Measurements from ENCODE around the gene GBP5. TPM values are rescaled to one million over a fixed set of nuclear protein-coding genes. Genes with fewer than 3 reads are reported as not detected.
"Not testable (repeated sequence)": the region's sequence is repeated elsewhere in the genome, so short reads cannot be mapped to it uniquely, and the experiment has no call there.

GBP5 gene
- total and polyA plus RNA-seq, 4 experiments from 2014 or later: 37.9 to 124 (median 77.7) TPM

DNA sequence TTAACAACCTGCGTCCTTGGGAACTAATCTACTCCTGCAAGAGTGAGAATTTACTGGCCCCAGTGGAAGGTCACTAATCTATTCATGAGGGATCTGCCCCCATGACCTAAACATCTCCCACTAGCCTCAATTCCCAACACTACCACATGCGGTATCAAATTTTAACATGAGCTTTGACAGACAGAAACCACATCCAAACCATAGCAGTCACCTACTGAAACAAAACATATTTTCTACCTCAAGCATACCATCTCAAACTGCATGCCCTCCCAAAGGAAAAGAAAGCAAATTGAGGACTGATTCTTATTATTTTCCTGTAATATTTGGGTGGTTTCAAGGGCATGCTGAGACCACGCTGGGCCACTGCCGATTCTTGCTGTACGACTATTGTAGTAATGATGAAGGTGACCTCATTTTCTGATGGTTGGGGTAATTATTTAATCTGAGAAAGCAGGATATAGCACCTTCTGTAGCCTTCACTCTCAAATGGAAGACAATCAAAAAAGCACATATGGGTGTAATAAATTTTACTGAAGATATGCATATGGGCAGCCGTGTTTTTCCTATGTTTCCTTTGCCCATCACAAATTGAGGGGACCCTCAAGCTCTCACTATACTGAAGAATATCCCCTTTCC, 13.2 kb upstream of the GBP5 start:
- H3K27me3 Mint-ChIP-seq: no peaks in the 10 kb centered on the region
- POLR2A ChIA-PET (ENCODE audit: partially characterized antibody): interaction anchor here (0.7 to 5.3 kb wide), 16 partner anchors 10 to 325 kb away, joined by 3 to 86 read pairs (median 6); partner anchors contain the start of genes GBP2, GBP4 and GBP5
- H3K27ac Mint-ChIP-seq: peak overlapping the region; percentile 83 to 96 (median 94)
- Histone ChIP-seq H3K27me3 (ENCODE audit: insufficient read depth, low read length) (no peaks in the 10 kb centered on the region), H3K4me1 (ENCODE audit: insufficient read depth, low read length) (peaks cover 75% of the 10 kb centered on the region), H3K36me3 (ENCODE audit: insufficient read depth, low read length) (no peaks in the 10 kb centered on the region), H3K27ac (ENCODE audit: low read depth, low read length) (peak overlapping the region; percentile 61), H3K9me3 (ENCODE audit: control insufficient read depth in 1 of 2, low read length in 2 of 2) (no peaks in the 10 kb centered on the region), H3K4me3 (ENCODE audit: low read length in 2 of 2) (peak overlapping the region in 1 of 2 donors; percentile 14)
- intact Hi-C loops (cut with micrococcal nuclease): no loop called here
- peaks cover 0 to 4% (median 0%) of the 10 kb centered on the region in 8 donors for H3K9me3 Mint-ChIP-seq
- H3K4me3 Mint-ChIP-seq: peak overlapping the region in 7 of 8 donors; percentile 30 to 78 (median 76)
- H3K4me1 Mint-ChIP-seq: peaks cover 66 to 84% (median 76%) of the 10 kb centered on the region in 4 donors
- peak in 2 of 5 donors; percentile 15 to 24 for DNase-seq
- peaks cover 3 to 20% of the 10 kb centered on the region in 2 donors for H3K36me3 Mint-ChIP-seq
- CTCF ChIA-PET (ENCODE audit: partially characterized antibody): interaction anchor here (0.9 to 3.8 kb wide), 12 partner anchors 9 to 286 kb away, joined by 3 to 17 read pairs (median 5); partner anchors contain the start of gene GBP4

DNA sequence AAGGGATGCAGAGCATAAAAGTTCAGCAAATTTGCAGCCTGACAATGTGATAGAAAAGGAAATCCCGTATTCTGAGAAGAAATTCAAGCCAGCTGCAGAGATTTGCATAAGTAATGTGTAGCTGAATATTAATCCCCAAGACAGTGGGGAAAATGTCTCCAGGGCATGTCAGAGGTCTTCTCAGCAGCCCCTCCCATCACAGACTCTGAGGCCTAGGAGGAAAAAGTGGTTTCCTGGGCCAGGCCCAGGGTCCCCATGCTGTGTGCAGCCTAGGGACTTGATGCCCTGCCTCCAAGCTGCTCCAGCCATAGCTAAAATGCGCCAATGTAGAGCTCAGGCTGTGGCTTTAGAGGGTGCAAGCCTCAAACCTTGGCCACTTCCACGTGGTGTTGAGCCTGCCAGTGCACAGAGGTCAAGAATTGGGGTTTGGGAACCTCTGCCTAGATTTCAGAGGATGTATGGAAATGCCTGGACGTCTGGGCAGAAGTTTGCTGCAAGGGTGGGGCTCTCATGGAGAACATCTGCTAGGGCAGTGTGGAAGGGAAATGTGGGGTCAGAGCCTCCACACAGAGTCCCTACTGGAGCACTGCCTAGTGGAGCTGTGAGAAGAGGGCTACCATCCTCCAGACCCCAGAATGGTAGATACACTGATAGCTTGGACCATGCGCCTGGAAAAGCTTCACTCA, 11.6 kb upstream of the GBP5 start:
- intact Hi-C loops (cut with micrococcal nuclease); H3K36me3 ChIP-seq (ENCODE audit: insufficient read depth, low read length); DNase-seq; H3K27me3 ChIP-seq (ENCODE audit: insufficient read depth, low read length); H3K4me3 ChIP-seq (ENCODE audit: low read length in 2 of 2); H3K9me3 ChIP-seq (ENCODE audit: control insufficient read depth in 1 of 2, low read length in 2 of 2); H3K9me3 Mint-ChIP-seq; H3K27ac ChIP-seq (ENCODE audit: low read depth, low read length); H3K27me3 Mint-ChIP-seq: not testable (repeated sequence)
- POLR2A ChIA-PET (ENCODE audit: partially characterized antibody): interaction anchor here (0.9 to 5.3 kb wide), 5 partner anchors 10 to 283 kb away, joined by 3 to 86 read pairs (median 21); partner anchors contain the start of genes GBP4 and GBP5
- Mint-ChIP-seq H3K27ac (peak overlapping the region in 4 of 7 donors; percentile 44 to 94 (median 59)), H3K4me1 (peaks cover 71 to 88% (median 81%) of the 10 kb centered on the region in 4 donors), H3K36me3 (peaks cover 3 to 19% of the 10 kb centered on the region in 2 donors), H3K4me3 (peak overlapping the region in 1 of 8 donors; percentile 50)
- CTCF ChIA-PET (ENCODE audit: partially characterized antibody): interaction anchor here (0.7 to 3.8 kb wide), 4 partner anchors 11 to 300 kb away, joined by 3 to 17 read pairs (median 5); partner anchors contain the start of gene GBP5
- peaks cover 89% of the 10 kb centered on the region for H3K4me1 ChIP-seq (ENCODE audit: insufficient read depth, low read length)

DNA sequence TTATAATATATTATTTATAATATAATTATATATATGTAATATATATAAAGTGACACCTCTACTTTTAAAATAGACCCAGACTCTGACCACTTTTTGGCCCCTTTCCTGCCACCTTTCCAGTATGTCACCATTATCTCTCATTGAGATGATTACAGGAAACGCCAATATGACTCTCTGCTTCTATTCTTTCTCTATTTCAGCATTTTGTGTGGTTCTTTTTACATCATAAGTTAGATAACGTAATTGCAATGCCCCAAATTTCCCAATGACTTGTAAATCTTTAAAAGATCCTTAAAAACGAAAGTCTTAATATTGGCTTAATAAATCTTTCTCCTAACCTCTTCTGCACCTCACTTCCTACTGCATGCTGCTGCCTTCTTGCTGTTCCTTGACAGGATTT, 8.1 kb upstream of the GBP5 start:
- intact Hi-C loops (cut with micrococcal nuclease): no loop called here
- H3K27ac ChIP-seq (ENCODE audit: low read depth, low read length): peak overlapping the region; percentile 9
- no peaks in the 10 kb centered on the region for H3K36me3 ChIP-seq (ENCODE audit: insufficient read depth, low read length)
- no peak for DNase-seq
- H3K9me3 ChIP-seq (ENCODE audit: control insufficient read depth in 1 of 2, low read length in 2 of 2): no peaks in the 10 kb centered on the region
- CTCF ChIA-PET (ENCODE audit: partially characterized antibody): interaction anchor here (0.5 to 1.5 kb wide), 5 partner anchors 8 to 210 kb away, joined by 3 to 5 read pairs (median 4); partner anchors contain the start of gene GBP5
- no peaks in the 10 kb centered on the region for H3K27me3 Mint-ChIP-seq
- peak overlapping the region in 5 of 8 donors; percentile 0 to 72 (median 8) for H3K4me3 Mint-ChIP-seq
- no peak overlapping the region for H3K4me3 ChIP-seq (ENCODE audit: low read length in 2 of 2)
- H3K27me3 ChIP-seq (ENCODE audit: insufficient read depth, low read length): no peaks in the 10 kb centered on the region
- peaks cover 89% of the 10 kb centered on the region for H3K4me1 ChIP-seq (ENCODE audit: insufficient read depth, low read length)
- peaks cover 0 to 5% (median under 1%) of the 10 kb centered on the region in 8 donors for H3K9me3 Mint-ChIP-seq
- H3K4me1 Mint-ChIP-seq: peaks cover 66 to 87% (median 81%) of the 10 kb centered on the region in 4 donors
- POLR2A ChIA-PET (ENCODE audit: partially characterized antibody): interaction anchor here (1.2 to 1.8 kb wide), 6 partner anchors 8 to 215 kb away, joined by 3 to 7 read pairs (median 4); partner anchors contain the start of gene GBP1
- peak overlapping the region; percentile 6 to 87 (median 61) for H3K27ac Mint-ChIP-seq
- peaks cover 5 to 11% of the 10 kb centered on the region in 2 donors for H3K36me3 Mint-ChIP-seq

DNA sequence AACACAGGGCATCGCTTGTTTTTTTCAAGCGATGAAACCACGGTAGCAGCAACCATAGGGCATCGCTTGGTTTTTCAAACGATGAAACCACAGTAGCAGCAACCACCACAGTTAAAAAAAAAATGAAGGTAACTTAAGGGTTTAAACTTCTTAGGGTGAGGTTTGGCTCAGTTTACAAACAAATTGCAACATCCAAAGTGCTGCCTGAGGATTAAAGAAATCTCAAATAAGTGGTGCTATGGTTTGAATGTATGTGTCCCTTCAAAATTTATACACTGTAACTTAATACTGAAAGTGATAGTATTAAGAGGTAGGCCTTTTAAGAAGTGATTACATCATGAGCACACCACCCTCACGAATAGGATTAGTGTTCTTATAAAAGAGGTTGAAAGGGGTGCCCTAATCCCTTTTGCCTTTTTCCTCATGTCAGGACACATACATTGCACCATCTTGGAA, 6.4 kb upstream of the GBP5 start:
- POLR2A ChIA-PET (ENCODE audit: partially characterized antibody): interaction anchor here (0.8 to 9.4 kb wide), 5 partner anchors 6 to 78 kb away, joined by 3 to 86 read pairs (median 5); no protein-coding TSS in a partner anchor
- peaks cover 71 to 89% (median 81%) of the 10 kb centered on the region in 4 donors for H3K4me1 Mint-ChIP-seq
- peak; percentile 47 to 71 (median 67) for DNase-seq
- peak overlapping the region; percentile 75 for H3K27ac ChIP-seq (ENCODE audit: low read depth, low read length)
- intact Hi-C loops (cut with micrococcal nuclease): loop anchor here (1.0 to 10.0 kb wide), 5 partner anchors 8 to 326 kb away; partner anchors contain the start of gene GBP1
- H3K36me3 Mint-ChIP-seq: peaks cover 6 to 7% of the 10 kb centered on the region in 2 donors
- peak overlapping the region; percentile 21 to 86 (median 70) for H3K4me3 Mint-ChIP-seq
- no peaks in the 10 kb centered on the region for H3K27me3 ChIP-seq (ENCODE audit: insufficient read depth, low read length)
- peak overlapping the region in 1 of 2 donors; percentile 22 for H3K4me3 ChIP-seq (ENCODE audit: low read length in 2 of 2)
- H3K27me3 Mint-ChIP-seq: no peaks in the 10 kb centered on the region
- peaks cover 0 to 5% (median under 1%) of the 10 kb centered on the region in 8 donors for H3K9me3 Mint-ChIP-seq
- H3K4me1 ChIP-seq (ENCODE audit: insufficient read depth, low read length): peaks cover 89% of the 10 kb centered on the region
- H3K9me3 ChIP-seq (ENCODE audit: control insufficient read depth in 1 of 2, low read length in 2 of 2): no peaks in the 10 kb centered on the region
- CTCF ChIA-PET (ENCODE audit: partially characterized antibody): interaction anchor here (0.6 to 6.9 kb wide), 5 partner anchors 31 to 305 kb away, joined by 3 to 73 read pairs (median 4); no protein-coding TSS in a partner anchor
- H3K27ac Mint-ChIP-seq: peak overlapping the region; percentile 90 to 99 (median 96)
- no peaks in the 10 kb centered on the region for H3K36me3 ChIP-seq (ENCODE audit: insufficient read depth, low read length)

DNA sequence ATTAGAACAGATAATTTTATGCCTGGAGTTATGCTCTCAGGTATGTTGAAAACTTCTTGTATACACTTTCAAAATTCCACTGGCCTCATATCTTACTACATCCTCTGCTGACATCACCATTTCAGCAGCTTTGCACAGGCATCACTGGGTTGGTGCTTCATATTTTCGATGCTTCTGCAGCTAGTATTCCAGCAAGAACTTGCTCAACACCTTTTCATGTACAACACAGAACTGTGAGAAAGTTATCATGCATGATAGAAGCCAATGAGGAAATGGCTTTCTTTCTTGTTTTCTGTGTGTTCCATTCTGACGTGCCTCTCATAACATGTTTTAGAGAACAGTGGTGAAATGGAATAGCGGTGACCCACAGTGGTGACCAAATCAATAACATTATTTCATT, 5.1 kb upstream of the GBP5 start:
- ChIA-PET CTCF (ENCODE audit: partially characterized antibody) (interaction anchor here (1.0 to 6.9 kb wide), 11 partner anchors 8 to 304 kb away, joined by 3 to 73 read pairs (median 5); no protein-coding TSS in a partner anchor), POLR2A (ENCODE audit: partially characterized antibody) (interaction anchor here (1.0 to 9.4 kb wide), 6 partner anchors 7 to 81 kb away, joined by 3 to 86 read pairs (median 20); no protein-coding TSS in a partner anchor)
- H3K27me3 Mint-ChIP-seq: no peaks in the 10 kb centered on the region
- Histone ChIP-seq H3K27ac (ENCODE audit: low read depth, low read length) (peak overlapping the region; percentile 75), H3K9me3 (ENCODE audit: control insufficient read depth in 1 of 2, low read length in 2 of 2) (no peaks in the 10 kb centered on the region), H3K4me1 (ENCODE audit: insufficient read depth, low read length) (peaks cover 84% of the 10 kb centered on the region), H3K36me3 (ENCODE audit: insufficient read depth, low read length) (no peaks in the 10 kb centered on the region), H3K4me3 (ENCODE audit: low read length in 2 of 2) (no peak overlapping the region), H3K27me3 (ENCODE audit: insufficient read depth, low read length) (no peaks in the 10 kb centered on the region)
- H3K9me3 Mint-ChIP-seq: peaks cover 0 to 5% (median 3%) of the 10 kb centered on the region in 8 donors
- intact Hi-C loops (cut with micrococcal nuclease): loop anchor here (1.0 to 10.0 kb wide), 5 partner anchors 35 to 327 kb away; partner anchors contain the start of genes GBP1 and GBP2
- peaks cover 66 to 89% (median 78%) of the 10 kb centered on the region in 4 donors for H3K4me1 Mint-ChIP-seq
- peak overlapping the region; percentile 90 to 99 (median 95) for H3K27ac Mint-ChIP-seq
- H3K36me3 Mint-ChIP-seq: peaks cover 0 to 7% of the 10 kb centered on the region in 2 donors
- DNase-seq: peak in 4 of 5 donors; percentile 37 to 69 (median 44)
- peak overlapping the region in 6 of 8 donors; percentile 9 to 86 (median 68) for H3K4me3 Mint-ChIP-seq

DNA sequence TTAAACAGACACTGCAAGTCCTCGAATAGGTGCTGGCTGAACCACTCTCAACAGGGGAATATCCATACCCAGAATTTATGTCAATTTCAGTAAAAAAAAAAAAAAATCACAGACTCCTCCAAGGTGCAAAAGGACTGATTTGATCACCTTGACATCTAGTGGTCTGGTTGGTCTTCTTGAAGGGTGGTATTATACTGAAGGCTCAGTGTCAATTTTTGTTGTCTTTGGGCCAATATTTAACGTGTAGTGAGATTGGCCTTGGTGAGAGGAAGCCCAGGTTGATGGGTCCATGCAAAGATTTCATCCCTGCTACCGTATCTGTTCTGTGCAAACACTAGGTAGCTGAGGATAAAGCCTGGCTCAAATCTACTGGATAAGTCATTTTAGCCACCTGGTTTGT, 4.0 kb upstream of the GBP5 start:
- H3K9me3 Mint-ChIP-seq: peaks cover 0 to 6% (median 4%) of the 10 kb centered on the region in 8 donors
- H3K27ac Mint-ChIP-seq: peak overlapping the region in 5 of 7 donors; percentile 45 to 94 (median 57)
- Histone ChIP-seq H3K36me3 (ENCODE audit: insufficient read depth, low read length) (no peaks in the 10 kb centered on the region), H3K4me1 (ENCODE audit: insufficient read depth, low read length) (peaks cover 78% of the 10 kb centered on the region), H3K9me3 (ENCODE audit: control insufficient read depth in 1 of 2, low read length in 2 of 2) (no peaks in the 10 kb centered on the region), H3K4me3 (ENCODE audit: low read length in 2 of 2) (no peak overlapping the region), H3K27me3 (ENCODE audit: insufficient read depth, low read length) (no peaks in the 10 kb centered on the region), H3K27ac (ENCODE audit: low read depth, low read length) (peak overlapping the region; percentile 23)
- intact Hi-C loops (cut with micrococcal nuclease): loop anchor here (1.0 to 10.0 kb wide), 7 partner anchors 36 to 328 kb away; partner anchors contain the start of genes GBP1 and GBP2
- H3K4me1 Mint-ChIP-seq: peaks cover 60 to 91% (median 76%) of the 10 kb centered on the region in 4 donors
- CTCF ChIA-PET (ENCODE audit: partially characterized antibody): interaction anchor here (0.7 to 6.9 kb wide), 25 partner anchors 9 to 523 kb away, joined by 3 to 73 read pairs (median 4); partner anchors contain the start of genes GBP1 and GBP4
- peak in 1 of 5 donors; percentile 12 for DNase-seq
- peaks cover 3 to 18% of the 10 kb centered on the region in 2 donors for H3K36me3 Mint-ChIP-seq
- H3K4me3 Mint-ChIP-seq: peak overlapping the region in 3 of 8 donors; percentile 1 to 32 (median 3)
- POLR2A ChIA-PET (ENCODE audit: partially characterized antibody): interaction anchor here (0.7 to 9.4 kb wide), 12 partner anchors 8 to 286 kb away, joined by 3 to 86 read pairs (median 5); partner anchors contain the start of genes GBP1 and GBP4
- H3K27me3 Mint-ChIP-seq: no peaks in the 10 kb centered on the region
